Smooth muscle cell (in vitro differentiated cells): Measurements from ENCODE around the gene TAF15. TPM values are rescaled to one million over a fixed set of nuclear protein-coding genes. Genes with fewer than 3 reads are reported as not detected.

Source experiments
- DNase-seq: peaks from one replicate; lab custom pipeline; 2025; ENCODE audit not compliant: unreplicated experiment; lab: John Stamatoyannopoulos, UW
- H2AFZ ChIP-seq: fragments of 200-600 bp; sonication (generic); 2 replicates; pipeline ENCODE4 v1.6.0; 2016; ENCODE audit warnings: antibody characterized with exemption, low read depth, mild to moderate bottlenecking
- H3F3A ChIP-seq: fragments of 200-600 bp; sonication (generic); 2 replicates; pipeline ENCODE4 v1.6.0; 2017; ENCODE audit warnings: antibody characterized with exemption, low read depth
- H3K27ac ChIP-seq: fragments of 200-600 bp; sonication (generic); 2 replicates; pipeline ENCODE4 v1.5.1; 2016; ENCODE audit warnings: low read depth, mild to moderate bottlenecking
- H3K27me3 ChIP-seq: fragments of 200-600 bp; sonication (generic); 2 replicates; pipeline ENCODE4 v1.6.1; 2016; ENCODE audit warnings: low read depth, mild to moderate bottlenecking
- H3K36me3 ChIP-seq: fragments of 200-600 bp; sonication (generic); 2 replicates; pipeline ENCODE4 v1.5.1; 2016; ENCODE audit warnings: low read depth
- H3K4me1 ChIP-seq: fragments of 200-600 bp; sonication (generic); 2 replicates; pipeline ENCODE4 v1.5.1; 2016; ENCODE audit warnings: low read depth
- H3K4me2 ChIP-seq: fragments of 200-600 bp; sonication (generic); 2 replicates; pipeline ENCODE4 v1.6.0; 2016; ENCODE audit warnings: mild to moderate bottlenecking
- H3K4me3 ChIP-seq: fragments of 200-600 bp; sonication (generic); 2 replicates; pipeline ENCODE4 v1.5.1; 2016; ENCODE audit warnings: mild to moderate bottlenecking
- H3K79me2 ChIP-seq: fragments of 200-600 bp; sonication (generic); 2 replicates; pipeline ENCODE4 v1.6.0; 2016; ENCODE audit warnings: low read depth, mild to moderate bottlenecking
- H3K9ac ChIP-seq: fragments of 200-600 bp; sonication (generic); 2 replicates; pipeline ENCODE4 v1.6.0; 2016; ENCODE audit warnings: low read depth
- H3K9me3 ChIP-seq: fragments of 200-600 bp; sonication (generic); replicated peaks from 2 replicates; pipeline ENCODE4 v1.5.1; 2016; ENCODE audit warnings: low read depth
- H4K20me1 ChIP-seq: fragments of 200-600 bp; sonication (generic); 2 replicates; pipeline ENCODE4 v1.6.0; 2016; ENCODE audit warnings: low read depth
- CTCF ChIP-seq: fragments of 200-600 bp; sonication (generic); IDR thresholded peaks from 2 replicates; pipeline ENCODE4 v1.5.1; 2017; ENCODE audit warnings: borderline replicate concordance, mild to moderate bottlenecking, antibody characterized with exemption; ENCODE audit not compliant: insufficient read depth, poor library complexity, severe bottlenecking
- WGBS: methylation state at CpG from one replicate; pipeline ENCODE4 v1.1.7; 2016; ENCODE audit warnings: low lambda C conversion rate; 5-methylcytosine and 5-hydroxymethylcytosine counted together
- polyA plus RNA-seq: library from polyadenylated mRNA; unstranded; fragments of >200 nt; fragmentation: Nextera tagmentation; extraction: Ambion mirVana; gene quantifications from 2 replicates; pipeline ENCODE4 v1.2.1, GENCODE V29; 2016
- total RNA-seq: library from RNA; depleted of rRNA; stranded (reverse); fragments of >200 nt; gene quantifications from 2 replicates; pipeline ENCODE4 v1.2.3, GENCODE V29; 2014

TAF15 gene
- total and polyA plus RNA-seq, 2 experiments from 2014 or later = 4.2 to 33.3 TPM

GRCh38 chr17:35879773-35880654 is 70.7 kb downstream of the TAF15 start, which contains the start of gene CCL5:
TSS of gene CCL5 (minus strand) at chr17:35880360.
- TF ChIP-seq CTCF = no peak
- no peaks in the 10 kb centered on the region for H3F3A ChIP-seq
- H3K9me3 ChIP-seq = no peaks in the 10 kb centered on the region
- no peak for DNase-seq
- no peak within 1 kb of the TSS for H3K4me2 ChIP-seq
- no peak within 1 kb of the TSS for H3K9ac ChIP-seq
- H3K36me3 ChIP-seq = no peaks in the 10 kb centered on the region
- 88% methylated on average over 11 of the region's 11 CpGs for WGBS
- no peak within 1 kb of the TSS for H2AFZ ChIP-seq
- H3K79me2 ChIP-seq = no peaks in the 10 kb centered on the region
- H3K27me3 ChIP-seq = no peaks in the 10 kb centered on the region
- H3K27ac ChIP-seq = no peak within 1 kb of the TSS
- no peaks in the 10 kb centered on the region for H3K4me1 ChIP-seq
- no peaks in the 10 kb centered on the region for H4K20me1 ChIP-seq
- H3K4me3 ChIP-seq = no peak within 1 kb of the TSS

DNA sequence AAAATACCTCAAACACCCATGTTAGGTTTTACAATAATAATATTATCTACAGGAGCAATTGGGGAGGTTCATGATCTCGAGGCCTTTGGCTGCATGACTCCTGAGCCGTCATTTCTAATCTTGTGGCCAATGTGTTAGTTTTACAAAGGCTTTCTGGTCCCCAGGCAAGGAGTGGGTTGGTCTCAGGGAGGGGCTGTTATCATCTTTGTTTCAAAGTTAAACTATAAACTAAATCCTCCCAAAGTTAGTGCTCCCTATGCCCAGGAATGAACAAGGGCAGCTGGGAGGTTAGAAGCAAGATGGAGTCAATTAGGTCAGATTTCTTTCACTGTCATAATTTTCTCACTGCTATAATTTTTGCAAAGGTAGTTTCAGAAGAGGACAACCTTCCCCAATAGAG is 80.0 kb downstream of the TAF15 start:
- Histone ChIP-seq H3K79me2 (no peaks in the 10 kb centered on the region), H3K4me3 (no peak overlapping the region), H2AFZ (no peak overlapping the region), H3K36me3 (no peaks in the 10 kb centered on the region), H3K4me1 (peaks cover 15% of the 10 kb centered on the region), H3K9me3 (no peaks in the 10 kb centered on the region), H3K27me3 (no peaks in the 10 kb centered on the region), H3K4me2 (no peak overlapping the region), H4K20me1 (no peaks in the 10 kb centered on the region), H3K9ac (no peak overlapping the region), H3K27ac (no peak overlapping the region), H3F3A (peaks cover 10% of the 10 kb centered on the region)
- TF ChIP-seq CTCF = no peak
- DNase-seq = no peak
- WGBS = 52% methylated on average over 2 of the region's 2 CpGs

GRCh38 chr17:35889818-35890773 is 80.8 kb downstream of the TAF15 start:
- Histone ChIP-seq H3K27me3 (no peaks in the 10 kb centered on the region), H2AFZ (peak overlapping the region; percentile 51), H3K4me3 (no peak overlapping the region), H3K9me3 (no peaks in the 10 kb centered on the region), H3F3A (peaks cover 10% of the 10 kb centered on the region), H3K4me1 (peaks cover 15% of the 10 kb centered on the region), H3K79me2 (no peaks in the 10 kb centered on the region), H3K4me2 (peak overlapping the region; percentile 53), H3K36me3 (no peaks in the 10 kb centered on the region), H3K9ac (no peak overlapping the region), H4K20me1 (no peaks in the 10 kb centered on the region), H3K27ac (peak overlapping the region; percentile 77)
- DNase-seq = peak; percentile 5
- no peak for TF ChIP-seq CTCF
- WGBS = 57% methylated on average over 2 of the region's 2 CpGs
